Testis (tissue), 2 donors: Measurements from ENCODE around the gene C2orf49.
"Not testable (repeated sequence)": the region's sequence is repeated elsewhere in the genome, so short reads cannot be mapped to it uniquely, and the experiment has no call there.

Experiments
- POLR2A ChIP-seq: fragments of 450-650 bp; IDR thresholded peaks from one replicate; pipeline ENCODE4 v1.6.1; 2017; ENCODE audit warnings: antibody characterized with exemption, mild to moderate bottlenecking, moderate library complexity
- TF ChIP-seq, protein P1 (sequence below), 3 experiments: fragments of 450-650 bp in 2 of 3; fragments of 200-600 bp in 1 of 3; sonication (generic) in 1 of 3; IDR thresholded peaks; one replicate each; pipeline ENCODE4 v1.5.1; 2016 to 2019; ENCODE audit warnings: antibody characterized with exemption in 3 of 3, mild to moderate bottlenecking in 2 of 3, moderate library complexity in 1 of 3

DNA sequence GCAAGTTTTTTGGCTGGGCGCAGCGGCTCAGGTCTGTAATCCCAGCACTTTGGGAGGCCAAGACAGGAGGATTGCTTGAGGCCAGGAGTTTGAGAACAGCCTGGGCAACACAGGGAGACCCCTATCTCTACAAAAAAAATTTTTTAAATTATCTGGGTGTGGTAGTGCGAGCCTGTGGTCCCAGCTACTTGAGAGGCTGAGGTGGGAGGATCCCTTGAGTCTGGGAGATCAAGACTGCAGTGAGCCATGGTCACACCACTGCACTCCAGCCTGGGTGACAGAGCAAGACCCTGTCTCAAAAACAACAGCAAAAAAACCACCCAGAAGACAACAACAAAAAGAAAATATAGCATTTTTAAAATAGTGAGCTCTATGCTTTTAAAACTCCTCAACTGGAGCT lies 10.1 kb upstream of the C2orf49 start:
- TF ChIP-seq, protein P1, sequence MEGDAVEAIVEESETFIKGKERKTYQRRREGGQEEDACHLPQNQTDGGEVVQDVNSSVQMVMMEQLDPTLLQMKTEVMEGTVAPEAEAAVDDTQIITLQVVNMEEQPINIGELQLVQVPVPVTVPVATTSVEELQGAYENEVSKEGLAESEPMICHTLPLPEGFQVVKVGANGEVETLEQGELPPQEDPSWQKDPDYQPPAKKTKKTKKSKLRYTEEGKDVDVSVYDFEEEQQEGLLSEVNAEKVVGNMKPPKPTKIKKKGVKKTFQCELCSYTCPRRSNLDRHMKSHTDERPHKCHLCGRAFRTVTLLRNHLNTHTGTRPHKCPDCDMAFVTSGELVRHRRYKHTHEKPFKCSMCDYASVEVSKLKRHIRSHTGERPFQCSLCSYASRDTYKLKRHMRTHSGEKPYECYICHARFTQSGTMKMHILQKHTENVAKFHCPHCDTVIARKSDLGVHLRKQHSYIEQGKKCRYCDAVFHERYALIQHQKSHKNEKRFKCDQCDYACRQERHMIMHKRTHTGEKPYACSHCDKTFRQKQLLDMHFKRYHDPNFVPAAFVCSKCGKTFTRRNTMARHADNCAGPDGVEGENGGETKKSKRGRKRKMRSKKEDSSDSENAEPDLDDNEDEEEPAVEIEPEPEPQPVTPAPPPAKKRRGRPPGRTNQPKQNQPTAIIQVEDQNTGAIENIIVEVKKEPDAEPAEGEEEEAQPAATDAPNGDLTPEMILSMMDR (IDR thresholded peaks at IDR 0.05), result not testable (repeated sequence)
- TF ChIP-seq POLR2A, result not testable (repeated sequence)
